GM18909 (cell line): ENCODE data around the gene PERCC1.

Source experiments
- ATAC-seq: cut with Tn5 transposase; IDR thresholded peaks from one replicate; pipeline ENCODE4 v1.9.1; 2021; ENCODE audit warnings: mild to moderate bottlenecking; ENCODE audit not compliant: unreplicated experiment, poor library complexity

Gene PERCC1

GRCh38 chr16:1446296-1447080 lies 15.6 kb downstream of the PERCC1 start:
- ATAC-seq, result no peak

- no peak for ATAC-seq
Observed at GRCh38 chr16:1447965-1448364, 17.1 kb downstream of the PERCC1 start.

DNA sequence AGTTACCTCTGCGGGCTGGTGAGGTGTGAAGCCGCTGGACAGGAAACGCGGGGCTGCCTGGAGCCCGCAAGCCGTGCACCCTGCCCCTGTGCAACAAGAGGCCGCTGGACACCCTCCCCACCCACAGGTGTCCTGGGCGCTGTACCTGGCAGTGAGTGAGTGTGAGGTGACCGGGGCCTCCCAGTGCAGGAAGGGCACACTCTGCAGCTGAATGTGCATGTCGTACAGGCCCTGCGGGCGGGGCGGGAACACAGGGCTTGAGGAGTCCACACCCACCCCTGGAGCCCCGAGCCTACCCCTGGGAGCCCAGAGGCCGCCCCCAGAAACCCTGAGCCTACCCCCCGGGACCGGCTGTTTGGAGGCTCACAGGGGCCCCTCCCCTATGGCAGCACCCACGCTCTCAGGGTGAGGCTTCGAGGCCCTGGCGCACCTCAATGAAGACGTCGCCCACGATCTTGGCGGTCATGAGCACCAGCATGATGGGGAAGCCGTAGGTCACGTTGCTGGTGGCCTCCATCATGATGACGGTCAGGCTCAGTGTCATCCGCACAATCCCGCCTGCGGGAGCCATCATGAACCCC lies 17.7 kb downstream of the PERCC1 start:
- no peak for ATAC-seq

DNA sequence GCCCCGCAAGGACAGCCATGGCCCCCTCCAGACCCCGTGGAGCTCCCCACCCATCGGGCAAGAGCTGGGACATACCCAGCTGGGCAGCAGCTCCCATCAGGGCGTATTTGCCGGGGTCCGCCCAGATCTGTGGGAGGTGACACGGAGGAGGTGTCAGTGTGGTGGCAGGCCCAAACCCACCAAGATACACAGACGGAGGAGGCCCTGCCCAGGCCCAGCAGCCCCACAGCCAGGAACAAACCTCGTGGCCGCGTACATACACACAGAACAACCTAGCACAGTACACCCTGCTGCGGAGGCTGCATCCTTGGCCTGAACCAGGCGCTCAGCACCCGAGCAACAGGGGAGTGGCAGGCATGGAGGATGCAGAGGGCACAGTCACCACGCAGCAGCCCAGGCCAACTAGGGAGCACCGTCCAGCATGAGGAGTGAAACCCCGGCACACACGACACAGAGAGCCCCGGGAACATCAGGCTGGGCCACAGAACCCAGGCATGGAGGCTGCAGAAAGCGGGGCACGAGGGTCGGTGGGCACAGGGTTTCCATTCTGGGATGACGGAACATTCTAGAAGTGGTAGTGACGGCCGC lies 18.4 kb downstream of the PERCC1 start:
- ATAC-seq, result no peak

DNA sequence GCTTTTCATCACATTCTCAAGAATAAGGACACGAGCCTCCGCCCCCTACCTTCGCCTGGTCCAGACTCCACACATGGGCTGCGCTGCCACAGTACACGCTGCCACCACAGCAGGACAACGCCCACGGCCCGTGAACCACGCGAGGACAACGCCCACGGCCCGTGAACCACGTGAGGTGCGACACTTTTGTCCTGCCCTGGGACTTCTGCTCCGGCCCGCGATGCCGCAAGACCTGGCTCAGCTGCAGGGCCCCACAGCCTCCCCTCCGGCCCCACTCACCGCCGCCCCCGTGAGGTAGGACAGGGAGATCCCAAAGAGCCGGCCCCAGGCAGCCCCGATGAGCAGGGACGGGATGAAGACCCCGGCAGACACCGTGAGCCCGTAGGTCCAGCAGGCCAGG lies 19.3 kb downstream of the PERCC1 start:
- no peak for ATAC-seq

- no peak for ATAC-seq
Observed at GRCh38 chr16:1450841-1451240, 20.0 kb downstream of the PERCC1 start.

DNA sequence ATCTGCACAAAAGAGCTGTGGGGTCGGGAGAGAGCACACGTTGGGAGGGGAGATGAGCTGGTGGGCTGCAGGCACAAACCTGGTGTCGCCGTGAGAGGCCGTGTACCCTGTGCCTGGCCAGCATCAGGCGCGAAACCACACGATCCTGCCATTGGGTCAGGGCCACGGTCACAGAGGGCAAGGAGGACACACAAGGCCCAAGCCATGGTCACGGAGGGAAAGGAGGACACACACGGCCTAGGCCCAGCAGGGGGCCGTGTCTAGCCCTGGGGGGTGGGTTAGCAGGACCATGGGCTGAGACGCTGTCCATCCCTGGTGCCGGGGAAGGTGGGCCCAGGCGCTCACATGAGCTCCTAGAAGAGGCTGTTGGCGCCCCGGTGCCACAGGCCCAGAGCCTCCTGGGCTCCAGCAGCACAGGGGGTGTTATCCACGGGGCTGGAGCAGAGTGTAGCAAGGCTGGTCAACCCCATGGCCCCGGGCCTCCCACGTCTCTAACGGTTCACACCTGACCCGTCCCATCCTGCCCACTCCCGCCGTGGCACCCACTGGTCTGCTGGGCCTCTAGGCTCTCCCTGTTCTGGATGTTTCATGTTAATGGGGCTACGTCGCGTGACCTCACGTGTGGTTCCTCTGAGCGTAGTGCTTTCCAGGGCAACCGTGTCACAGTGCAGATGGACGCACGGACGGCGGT lies 21.0 kb downstream of the PERCC1 start:
- ATAC-seq, result no peak

DNA sequence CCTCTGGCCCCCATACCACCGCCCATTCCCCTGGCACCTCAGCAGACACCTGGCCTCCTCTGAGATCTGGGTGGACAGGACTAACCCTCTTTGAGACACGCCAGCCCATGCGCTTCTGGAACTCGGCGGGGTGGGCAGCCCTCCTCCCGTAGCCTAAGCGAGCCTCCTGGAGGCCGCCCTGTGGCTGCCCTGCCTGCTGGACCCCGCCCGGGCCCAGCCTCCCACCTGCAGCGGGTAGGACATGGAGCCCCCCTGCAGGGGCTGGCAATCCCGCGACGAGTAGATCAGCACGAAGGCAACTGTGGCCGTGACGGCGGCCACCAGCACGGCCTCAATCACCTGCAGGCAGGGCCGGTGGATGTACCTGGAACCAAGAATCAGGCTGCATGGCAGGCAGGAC lies 21.7 kb downstream of the PERCC1 start:
- ATAC-seq, result no peak

GRCh38 chr16:1453316-1453715 lies 22.4 kb downstream of the PERCC1 start:
- no peak for ATAC-seq

GRCh38 chr16:1454561-1454960 lies 23.7 kb downstream of the PERCC1 start:
- ATAC-seq, result no peak

GRCh38 chr16:1455190-1456171 lies 24.6 kb downstream of the PERCC1 start:
- ATAC-seq, result no peak

DNA sequence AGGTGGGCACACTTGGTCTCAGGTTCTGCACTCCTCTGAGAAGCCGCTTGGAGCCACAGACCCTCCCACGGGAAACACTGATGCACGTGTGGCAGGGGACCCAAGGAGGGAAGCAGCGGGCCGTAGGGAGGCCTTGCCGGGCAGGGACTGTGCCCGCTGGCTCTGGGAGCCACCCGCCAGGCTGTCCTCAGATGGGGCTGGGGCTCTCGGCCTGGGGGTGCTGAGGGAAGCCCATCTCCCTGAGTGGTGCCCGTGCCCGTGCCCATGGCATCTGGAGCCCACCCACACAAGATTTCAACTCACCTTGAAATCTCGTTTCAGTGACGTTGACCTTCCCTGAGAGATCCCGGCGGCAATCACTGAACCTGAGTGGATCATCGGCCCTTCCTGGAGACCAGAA lies 26.1 kb downstream of the PERCC1 start:
- no peak for ATAC-seq

DNA sequence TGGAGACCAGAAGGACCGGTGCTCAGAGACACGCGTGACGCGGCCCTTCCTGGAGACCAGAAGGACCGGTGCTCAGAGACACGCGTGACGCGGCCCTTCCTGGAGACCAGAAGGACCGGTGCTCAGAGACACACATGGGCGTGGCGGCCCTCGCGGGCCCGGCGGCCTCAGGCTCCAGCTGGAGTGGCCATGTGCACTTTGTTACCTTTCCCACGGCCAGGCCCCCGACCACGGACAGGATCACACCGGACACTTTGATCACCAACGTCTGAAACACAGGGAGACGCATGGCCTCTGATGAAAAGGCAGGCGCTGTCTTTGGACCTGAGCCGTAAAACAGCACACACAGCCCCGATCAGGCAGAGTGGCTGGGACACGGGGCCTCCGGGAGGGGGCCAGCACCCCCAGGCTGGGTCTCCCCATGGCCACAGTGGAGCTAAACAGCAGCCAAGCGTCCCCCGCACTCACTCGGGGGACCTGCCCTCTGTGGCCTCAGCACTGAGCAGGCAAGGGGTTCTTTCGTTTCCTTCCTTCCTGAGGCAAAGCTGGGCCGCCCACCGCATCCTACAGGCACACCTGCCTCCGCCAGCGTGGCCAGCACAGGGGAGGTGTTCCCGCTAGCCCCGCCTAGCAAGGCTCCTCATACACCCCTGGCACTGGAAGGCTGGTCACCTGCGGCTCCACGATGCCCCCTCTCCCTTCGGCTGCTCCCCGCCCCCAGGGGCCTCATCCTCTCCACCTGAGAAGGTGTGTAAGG lies 26.8 kb downstream of the PERCC1 start:
- no peak for ATAC-seq

DNA sequence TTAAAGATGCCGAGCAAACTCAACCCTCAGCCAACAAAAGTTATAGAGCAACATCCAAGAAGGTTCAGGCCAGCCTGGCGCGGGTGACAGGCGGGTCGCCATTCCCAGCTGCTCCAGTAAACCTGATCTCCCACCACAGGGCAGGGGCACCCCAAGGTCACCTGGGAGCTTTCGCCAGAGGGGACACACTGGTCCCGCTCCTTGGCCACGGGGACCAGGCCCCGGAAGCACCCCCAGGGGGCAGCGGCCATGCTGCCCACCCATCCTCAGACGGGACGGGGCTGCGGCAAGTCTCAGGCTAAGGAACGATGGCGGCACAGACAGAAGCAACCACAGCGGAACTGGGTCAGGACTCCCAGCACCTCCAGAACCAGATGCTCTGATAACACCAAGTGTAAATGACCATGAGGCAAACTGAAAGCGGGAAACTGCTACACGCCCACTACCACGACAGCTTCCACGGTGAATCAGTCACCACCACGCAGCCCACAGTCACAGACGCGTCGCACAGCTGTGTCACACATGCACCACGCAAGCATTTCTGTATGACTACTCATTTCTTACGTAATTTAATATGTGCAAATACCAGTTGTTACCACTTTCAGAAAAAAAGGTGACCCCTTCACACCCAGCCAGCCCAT lies 27.6 kb downstream of the PERCC1 start:
- no peak for ATAC-seq

- ATAC-seq, result no peak
Observed at GRCh38 chr16:1458977-1459341, 28.1 kb downstream of the PERCC1 start.

DNA sequence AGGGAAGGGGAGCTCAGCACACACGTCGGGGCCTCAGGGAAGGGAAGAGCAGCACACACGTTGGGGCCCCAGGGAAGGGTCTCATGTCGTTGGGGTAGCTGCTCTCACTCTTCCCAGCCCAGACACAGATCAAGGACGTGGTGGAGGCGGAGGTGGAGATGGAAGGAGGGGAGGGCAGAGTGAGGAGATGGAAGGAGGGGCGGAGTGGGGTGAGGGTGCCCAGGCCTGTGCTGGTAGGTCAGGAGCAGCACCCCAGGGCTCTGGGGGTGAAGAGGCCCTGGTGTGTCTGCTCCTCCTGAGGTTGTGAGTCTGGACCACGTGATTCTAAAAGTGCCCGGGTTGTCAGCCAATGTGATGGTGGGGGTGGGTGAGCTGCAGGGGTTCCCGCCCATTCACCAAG lies 29.1 kb downstream of the PERCC1 start:
- ATAC-seq, result no peak

- no peak for ATAC-seq
Observed at GRCh38 chr16:1460602-1461138, 29.8 kb downstream of the PERCC1 start.

GRCh38 chr16:1461146-1461545 lies 30.3 kb downstream of the PERCC1 start:
- no peak for ATAC-seq
